Cardiac fibroblast (primary cell): Measurements from ENCODE around the gene RERE.

Source experiments
- DNase-seq, 2 donors: peaks; one replicate each; pipeline versions ENCODE4 v3.0.0 to v3.0.0-alpha.2; 2010; ENCODE audit warnings: low read depth in 2 of 2
- H3K4me3 ChIP-seq, 2 donors: replicated peaks in 1 of 2; 1 replicate in 1 of 2; 2 replicates in 1 of 2; pipeline ENCODE4 v1.5.1; 2011; ENCODE audit warnings: low read depth in 2 of 2, low read length in 2 of 2, mild to moderate bottlenecking in 2 of 2, moderate library complexity in 1 of 2
- TF ChIP-seq, protein P1 (sequence below): IDR thresholded peaks from one replicate; pipeline ENCODE4 v1.5.1; 2011; ENCODE audit warnings: low read depth, mild to moderate bottlenecking, low read length, inconsistent platforms

The RERE gene

DNA sequence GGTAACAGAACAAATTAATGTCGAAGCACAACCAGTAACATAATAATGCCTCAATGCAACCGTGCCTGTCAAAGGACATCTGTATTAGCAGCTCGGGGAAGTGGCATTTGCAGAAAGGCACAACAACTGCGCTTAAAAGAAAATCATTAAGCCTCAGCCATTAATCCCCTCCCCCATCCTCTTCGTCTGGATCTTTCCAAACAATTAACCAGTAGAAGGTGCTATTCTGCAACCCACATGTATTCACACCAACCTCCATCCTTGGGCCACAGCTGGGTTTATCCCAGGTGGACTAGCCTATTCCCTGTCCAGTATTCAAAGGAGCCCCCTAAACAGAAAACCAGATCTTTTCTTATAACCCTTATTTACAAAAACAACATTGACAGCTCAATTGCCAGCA lies 2.6 kb downstream of the RERE start:
- TF ChIP-seq, protein P1, sequence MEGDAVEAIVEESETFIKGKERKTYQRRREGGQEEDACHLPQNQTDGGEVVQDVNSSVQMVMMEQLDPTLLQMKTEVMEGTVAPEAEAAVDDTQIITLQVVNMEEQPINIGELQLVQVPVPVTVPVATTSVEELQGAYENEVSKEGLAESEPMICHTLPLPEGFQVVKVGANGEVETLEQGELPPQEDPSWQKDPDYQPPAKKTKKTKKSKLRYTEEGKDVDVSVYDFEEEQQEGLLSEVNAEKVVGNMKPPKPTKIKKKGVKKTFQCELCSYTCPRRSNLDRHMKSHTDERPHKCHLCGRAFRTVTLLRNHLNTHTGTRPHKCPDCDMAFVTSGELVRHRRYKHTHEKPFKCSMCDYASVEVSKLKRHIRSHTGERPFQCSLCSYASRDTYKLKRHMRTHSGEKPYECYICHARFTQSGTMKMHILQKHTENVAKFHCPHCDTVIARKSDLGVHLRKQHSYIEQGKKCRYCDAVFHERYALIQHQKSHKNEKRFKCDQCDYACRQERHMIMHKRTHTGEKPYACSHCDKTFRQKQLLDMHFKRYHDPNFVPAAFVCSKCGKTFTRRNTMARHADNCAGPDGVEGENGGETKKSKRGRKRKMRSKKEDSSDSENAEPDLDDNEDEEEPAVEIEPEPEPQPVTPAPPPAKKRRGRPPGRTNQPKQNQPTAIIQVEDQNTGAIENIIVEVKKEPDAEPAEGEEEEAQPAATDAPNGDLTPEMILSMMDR: no peak
- no peak overlapping the region for H3K4me3 ChIP-seq
- no peak for DNase-seq

DNA sequence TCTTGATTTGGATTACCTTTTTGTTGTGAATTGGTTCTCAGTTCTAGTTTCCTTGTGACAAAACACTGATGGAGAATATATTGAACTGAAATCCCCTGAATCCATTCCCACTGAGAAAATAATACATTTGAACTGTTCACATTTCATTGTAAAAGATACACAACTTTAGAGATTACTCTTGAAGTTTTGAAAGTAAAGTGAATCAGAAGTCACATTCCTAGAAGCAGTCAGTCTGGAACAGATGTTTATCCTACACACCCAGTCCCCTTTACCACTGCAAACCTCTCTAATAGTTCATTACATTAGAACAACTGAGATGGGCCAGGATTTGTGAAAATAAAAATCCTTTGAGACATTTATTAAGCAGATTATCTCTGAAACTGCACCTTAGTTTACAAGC lies 3.4 kb downstream of the RERE start:
- no peak overlapping the region for H3K4me3 ChIP-seq

DNA sequence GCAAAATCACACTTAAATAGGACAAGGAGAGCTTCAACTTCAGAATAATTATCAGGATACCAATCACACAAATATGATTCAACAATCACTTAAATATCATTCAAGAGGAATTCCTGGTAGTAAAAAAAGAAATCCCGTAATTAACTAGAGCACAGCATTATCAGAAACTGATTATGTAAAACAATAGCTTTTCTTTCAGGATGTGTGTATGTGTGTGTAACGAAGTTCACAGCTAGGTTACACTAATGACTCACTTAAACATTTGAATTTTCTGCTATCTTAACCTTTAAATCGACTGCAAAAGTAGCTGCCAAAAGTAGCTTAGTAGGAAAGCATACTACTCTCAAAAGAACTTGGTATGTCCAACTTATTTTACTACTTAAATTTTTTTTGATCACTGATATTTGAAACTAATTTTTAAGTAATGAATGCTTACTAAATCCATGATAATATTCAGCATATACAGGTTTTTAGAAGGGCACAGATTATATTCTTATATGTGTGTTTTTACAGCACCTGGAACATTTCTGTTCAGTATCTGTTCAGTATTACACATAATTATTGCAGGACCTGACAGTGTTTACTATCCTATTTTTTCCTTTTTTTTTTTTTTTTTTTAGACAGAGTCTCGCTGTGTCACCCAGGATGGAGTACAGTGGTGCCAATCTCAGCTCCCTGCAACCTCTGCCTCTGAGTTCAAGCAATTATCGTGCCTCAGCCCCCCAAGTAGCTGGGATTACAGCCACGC lies 4.2 kb downstream of the RERE start:
- no peak overlapping the region for H3K4me3 ChIP-seq
- DNase-seq: peak; percentile 33 to 62
- TF ChIP-seq, protein P1: no peak

More for the DNA sequence above, 3.4 kb downstream of the RERE start:
- TF ChIP-seq, protein P1: no peak
- DNase-seq: no peak

DNA sequence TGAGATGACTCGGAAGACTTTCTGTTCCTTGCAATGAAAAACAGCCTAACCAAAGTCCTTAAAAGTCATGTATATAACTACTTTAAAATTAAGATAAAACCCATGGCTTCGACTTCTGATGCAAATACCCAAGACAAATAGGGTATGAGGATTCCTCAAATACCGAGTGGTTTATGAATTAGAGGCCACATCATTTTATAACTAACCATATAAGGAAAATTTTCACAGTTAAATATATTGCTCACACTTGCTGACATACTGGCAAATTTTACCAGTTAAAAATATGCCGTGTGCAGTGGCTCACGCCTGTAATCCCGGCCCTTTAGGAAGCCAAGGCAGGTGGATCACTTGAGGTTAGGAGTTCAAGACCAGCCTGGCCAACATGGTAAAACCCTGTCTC lies 5.4 kb downstream of the RERE start:
- DNase-seq: no peak
- TF ChIP-seq, protein P1: no peak
- H3K4me3 ChIP-seq: no peak overlapping the region

DNA sequence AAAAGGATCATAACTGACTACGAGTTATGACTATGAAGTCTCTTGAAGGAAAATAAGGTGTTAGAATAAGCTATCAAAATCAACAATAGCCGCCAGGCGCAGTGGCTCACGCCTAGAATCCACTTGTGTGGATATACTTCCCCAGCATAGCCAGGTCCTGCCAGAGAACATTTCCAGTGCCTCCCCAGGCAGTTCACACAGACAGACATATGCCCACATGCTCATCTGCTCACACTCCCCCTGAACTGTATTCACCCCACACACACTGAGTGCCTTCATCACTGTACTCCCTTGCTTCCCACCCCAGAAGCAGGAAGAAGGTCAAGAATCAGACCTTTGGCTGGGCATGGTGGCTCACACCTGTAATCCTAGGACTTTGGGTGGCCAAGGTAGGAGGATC lies 6.5 kb downstream of the RERE start:
- DNase-seq: no peak
- no peak overlapping the region for H3K4me3 ChIP-seq
- TF ChIP-seq, protein P1: no peak

DNA sequence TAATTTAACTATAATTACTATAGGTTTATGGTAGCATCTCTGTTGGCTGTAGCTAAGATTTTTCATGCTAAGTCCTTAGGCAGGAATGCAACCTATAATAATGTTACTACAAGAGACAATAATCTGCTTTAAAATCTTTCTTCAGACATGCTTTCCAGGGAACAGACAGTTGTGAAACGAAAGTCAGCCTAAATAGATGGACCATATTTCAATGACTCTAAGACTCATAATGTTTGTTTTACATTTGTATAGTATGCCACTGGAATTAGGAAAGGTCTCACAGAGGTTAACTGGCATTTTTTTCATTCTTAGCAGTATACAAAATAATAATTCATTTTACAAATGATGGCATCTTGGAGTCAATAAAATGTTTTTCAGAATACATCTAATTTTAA lies 8.1 kb downstream of the RERE start:
- TF ChIP-seq, protein P1: no peak
- peak in 1 of 2 donors; percentile 26 for DNase-seq

DNA sequence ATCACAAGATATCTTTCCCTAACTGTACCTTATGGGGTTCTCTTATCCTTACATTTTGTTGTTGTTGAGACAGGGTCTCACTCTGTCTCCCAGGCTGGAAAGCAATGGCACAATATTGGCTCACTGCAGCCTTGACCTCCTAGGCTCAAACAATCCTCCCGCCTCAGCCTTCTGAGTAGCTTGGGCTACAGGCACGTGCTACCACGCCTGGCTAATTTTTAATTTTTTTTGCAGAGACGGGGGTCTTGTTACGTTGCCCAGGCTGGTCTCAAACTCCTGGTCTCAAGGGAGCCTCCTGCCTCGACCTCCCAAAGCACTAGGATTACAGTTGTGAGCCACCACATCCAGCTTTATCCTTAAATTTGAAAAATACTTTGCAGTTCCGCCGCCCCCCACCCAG lies 10.4 kb downstream of the RERE start:
- no peak overlapping the region for H3K4me3 ChIP-seq
- no peak for DNase-seq
- TF ChIP-seq, protein P1: no peak

More for the DNA sequence above, 8.1 kb downstream of the RERE start:
- H3K4me3 ChIP-seq: no peak overlapping the region
